ENCODE data around the gene ASTL.

The ASTL gene

DNA sequence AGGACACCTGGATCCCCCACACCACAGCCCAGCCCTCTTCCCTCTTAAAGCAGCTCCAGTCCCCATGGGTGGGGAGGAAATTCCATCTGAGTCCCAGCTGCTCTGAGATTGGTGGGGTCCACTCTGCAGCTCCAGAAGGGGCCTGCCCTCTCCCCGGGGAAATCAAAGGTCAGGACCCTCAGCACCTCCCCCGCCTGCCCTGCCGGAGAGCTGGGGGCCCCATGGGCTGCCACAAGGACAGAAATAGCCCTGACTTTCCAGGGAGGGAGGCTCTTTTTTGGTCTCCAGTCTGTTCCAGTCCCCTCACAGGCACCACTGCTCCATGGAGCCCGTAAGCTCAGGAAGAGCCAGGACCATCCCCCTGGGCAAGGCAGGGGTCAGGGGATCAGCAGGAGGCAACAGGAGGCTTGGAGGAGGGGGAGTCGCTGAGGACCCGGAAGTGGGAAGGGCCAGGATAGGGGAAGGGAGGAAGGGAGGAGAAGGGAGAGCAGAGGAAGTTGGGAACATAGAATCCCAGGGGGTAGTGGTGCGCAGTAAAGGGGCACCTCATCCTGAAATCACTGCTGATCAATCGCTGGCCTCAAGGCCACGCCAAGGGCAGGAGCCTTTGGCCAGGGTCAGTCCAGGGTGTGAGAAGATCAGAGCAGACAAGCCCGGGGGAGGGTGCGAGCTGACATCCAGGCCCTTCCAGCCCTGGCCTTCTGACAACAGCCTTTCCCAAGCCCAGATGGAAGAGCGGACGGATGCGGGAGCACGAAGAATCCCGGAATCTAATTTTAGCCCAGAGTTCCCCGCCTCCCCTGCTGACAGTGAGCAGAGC, 29.6 kb downstream of the ASTL start:
- no peak overlapping the region for H3K4me3 ChIP-seq (ENCODE audit: low read depth, low read length)
- H3K9me3 ChIP-seq (ENCODE audit: control insufficient read depth, insufficient read depth, low read length), result no peaks in the 10 kb centered on the region
- peaks cover 16% of the 10 kb centered on the region for H3K4me1 ChIP-seq (ENCODE audit: control insufficient read depth, insufficient read depth, low read length)
- H3K36me3 ChIP-seq (ENCODE audit: control insufficient read depth, insufficient read depth, low read length), result no peaks in the 10 kb centered on the region
- H3K27me3 ChIP-seq (ENCODE audit: control insufficient read depth, insufficient read depth, low read length), result no peaks in the 10 kb centered on the region
- no peak overlapping the region for H3K9ac ChIP-seq (ENCODE audit: low read depth, low read length)
- H3K27ac ChIP-seq (ENCODE audit: low read depth, low read length), result peak overlapping the region; percentile 14

GRCh38 chr2:96108151-96108540, 30.2 kb downstream of the ASTL start:
- Histone ChIP-seq H3K9ac (ENCODE audit: low read depth, low read length) (no peak overlapping the region), H3K4me3 (ENCODE audit: low read depth, low read length) (no peak overlapping the region), H3K4me1 (ENCODE audit: control insufficient read depth, insufficient read depth, low read length) (peaks cover 16% of the 10 kb centered on the region), H3K36me3 (ENCODE audit: control insufficient read depth, insufficient read depth, low read length) (no peaks in the 10 kb centered on the region), H3K27me3 (ENCODE audit: control insufficient read depth, insufficient read depth, low read length) (no peaks in the 10 kb centered on the region), H3K27ac (ENCODE audit: low read depth, low read length) (peak overlapping the region; percentile 14), H3K9me3 (ENCODE audit: control insufficient read depth, insufficient read depth, low read length) (no peaks in the 10 kb centered on the region)

DNA sequence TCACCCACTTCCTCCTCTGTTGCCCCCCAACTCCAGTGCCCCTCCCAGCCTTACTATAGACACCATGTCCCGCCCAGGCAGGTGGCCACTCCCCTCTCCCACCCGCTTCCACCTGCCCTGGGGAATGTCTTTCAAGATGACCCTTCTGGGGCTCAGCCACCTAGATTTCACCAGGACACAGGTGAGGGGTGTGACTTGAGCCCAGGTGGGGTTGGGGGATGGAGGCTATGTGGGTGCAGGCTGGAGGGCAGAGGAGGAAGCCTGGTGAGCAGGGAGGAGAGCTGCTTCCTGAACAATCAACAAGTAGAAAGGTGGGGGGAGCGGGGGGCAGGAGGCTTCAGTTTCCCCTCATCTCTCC, 30.6 kb downstream of the ASTL start:
- Histone ChIP-seq H3K27ac (ENCODE audit: low read depth, low read length) (no peak overlapping the region), H3K36me3 (ENCODE audit: control insufficient read depth, insufficient read depth, low read length) (no peaks in the 10 kb centered on the region), H3K4me1 (ENCODE audit: control insufficient read depth, insufficient read depth, low read length) (peaks cover 16% of the 10 kb centered on the region), H3K9ac (ENCODE audit: low read depth, low read length) (no peak overlapping the region), H3K27me3 (ENCODE audit: control insufficient read depth, insufficient read depth, low read length) (no peaks in the 10 kb centered on the region), H3K9me3 (ENCODE audit: control insufficient read depth, insufficient read depth, low read length) (no peaks in the 10 kb centered on the region), H3K4me3 (ENCODE audit: low read depth, low read length) (no peak overlapping the region)

DNA sequence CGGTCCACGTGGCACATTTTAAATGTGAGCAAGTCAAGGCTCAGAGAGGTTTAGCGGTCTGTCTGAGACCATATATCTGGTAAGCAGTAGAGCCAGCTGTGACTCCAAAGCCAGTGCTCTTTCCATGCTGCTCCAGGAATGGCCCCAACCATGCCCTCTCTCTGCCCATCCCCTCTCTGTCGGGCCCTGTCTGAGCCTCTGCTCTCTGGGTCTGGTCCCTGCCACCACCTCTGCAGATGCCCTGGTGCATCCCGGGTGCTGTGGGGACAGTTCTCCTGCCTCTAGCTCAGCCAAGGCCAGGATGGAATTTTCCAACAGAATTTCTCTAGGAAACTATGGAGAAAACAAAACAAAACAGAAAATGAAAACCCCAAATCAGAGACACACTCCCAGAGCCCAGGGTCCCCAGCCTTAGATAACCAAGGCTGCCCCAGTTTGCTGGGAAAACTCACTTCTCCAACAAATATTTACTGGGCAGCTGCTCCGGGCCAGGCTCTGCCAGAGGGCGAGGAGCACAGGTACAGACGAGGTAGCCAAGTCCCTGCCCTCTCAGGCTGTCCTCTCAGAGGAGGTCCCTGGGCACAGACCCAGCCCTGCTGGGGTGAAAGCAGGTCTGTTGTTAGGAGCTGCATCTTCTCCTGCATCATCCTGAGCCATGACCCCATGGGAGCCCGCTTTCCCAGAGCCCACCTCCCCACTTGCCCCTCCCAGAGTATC, 31.2 kb downstream of the ASTL start:
- no peak overlapping the region for H3K4me3 ChIP-seq (ENCODE audit: low read depth, low read length)
- no peaks in the 10 kb centered on the region for H3K9me3 ChIP-seq (ENCODE audit: control insufficient read depth, insufficient read depth, low read length)
- peaks cover 16% of the 10 kb centered on the region for H3K4me1 ChIP-seq (ENCODE audit: control insufficient read depth, insufficient read depth, low read length)
- no peak overlapping the region for H3K27ac ChIP-seq (ENCODE audit: low read depth, low read length)
- H3K9ac ChIP-seq (ENCODE audit: low read depth, low read length), result no peak overlapping the region
- no peaks in the 10 kb centered on the region for H3K27me3 ChIP-seq (ENCODE audit: control insufficient read depth, insufficient read depth, low read length)
- H3K36me3 ChIP-seq (ENCODE audit: control insufficient read depth, insufficient read depth, low read length), result no peaks in the 10 kb centered on the region

DNA sequence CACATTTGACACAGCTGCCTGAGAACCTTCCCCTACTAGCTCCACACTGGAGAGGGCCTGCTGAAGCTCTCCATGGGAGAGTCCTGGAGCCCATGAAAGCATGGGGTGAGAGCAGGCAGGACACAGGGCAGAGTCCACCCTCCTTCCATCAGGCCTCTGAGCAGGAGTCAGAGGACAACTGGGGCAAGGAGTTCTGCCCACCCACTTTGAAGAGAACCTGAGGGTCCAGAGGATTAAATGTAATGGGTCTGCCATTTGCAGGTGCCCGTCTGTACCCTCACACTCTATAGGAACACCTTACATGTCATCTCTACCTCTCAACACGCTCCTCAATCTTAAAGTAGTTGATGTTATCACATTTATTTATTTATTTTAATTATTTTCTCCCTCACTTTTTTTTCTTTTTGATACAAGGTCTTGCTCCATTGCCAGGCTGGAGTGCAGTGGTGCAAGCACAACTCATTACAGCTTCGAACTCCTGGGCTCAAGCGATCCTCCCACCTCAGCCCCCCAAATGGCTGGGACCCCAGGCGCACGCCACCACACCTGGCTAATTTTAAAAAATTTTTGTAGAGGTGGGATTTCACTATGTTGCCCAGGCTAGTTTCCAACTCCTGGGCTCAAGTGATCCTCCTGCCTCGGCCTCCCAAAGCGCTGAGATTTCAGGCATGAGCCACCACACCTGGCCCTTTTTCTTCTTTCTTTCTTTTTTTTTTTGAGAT, 32.1 kb downstream of the ASTL start:
- Histone ChIP-seq H3K9ac (ENCODE audit: low read depth, low read length) (no peak overlapping the region), H3K9me3 (ENCODE audit: control insufficient read depth, insufficient read depth, low read length) (no peaks in the 10 kb centered on the region), H3K4me1 (ENCODE audit: control insufficient read depth, insufficient read depth, low read length) (peaks cover 16% of the 10 kb centered on the region), H3K4me3 (ENCODE audit: low read depth, low read length) (no peak overlapping the region), H3K27ac (ENCODE audit: low read depth, low read length) (no peak overlapping the region), H3K27me3 (ENCODE audit: control insufficient read depth, insufficient read depth, low read length) (no peaks in the 10 kb centered on the region), H3K36me3 (ENCODE audit: control insufficient read depth, insufficient read depth, low read length) (no peaks in the 10 kb centered on the region)

DNA sequence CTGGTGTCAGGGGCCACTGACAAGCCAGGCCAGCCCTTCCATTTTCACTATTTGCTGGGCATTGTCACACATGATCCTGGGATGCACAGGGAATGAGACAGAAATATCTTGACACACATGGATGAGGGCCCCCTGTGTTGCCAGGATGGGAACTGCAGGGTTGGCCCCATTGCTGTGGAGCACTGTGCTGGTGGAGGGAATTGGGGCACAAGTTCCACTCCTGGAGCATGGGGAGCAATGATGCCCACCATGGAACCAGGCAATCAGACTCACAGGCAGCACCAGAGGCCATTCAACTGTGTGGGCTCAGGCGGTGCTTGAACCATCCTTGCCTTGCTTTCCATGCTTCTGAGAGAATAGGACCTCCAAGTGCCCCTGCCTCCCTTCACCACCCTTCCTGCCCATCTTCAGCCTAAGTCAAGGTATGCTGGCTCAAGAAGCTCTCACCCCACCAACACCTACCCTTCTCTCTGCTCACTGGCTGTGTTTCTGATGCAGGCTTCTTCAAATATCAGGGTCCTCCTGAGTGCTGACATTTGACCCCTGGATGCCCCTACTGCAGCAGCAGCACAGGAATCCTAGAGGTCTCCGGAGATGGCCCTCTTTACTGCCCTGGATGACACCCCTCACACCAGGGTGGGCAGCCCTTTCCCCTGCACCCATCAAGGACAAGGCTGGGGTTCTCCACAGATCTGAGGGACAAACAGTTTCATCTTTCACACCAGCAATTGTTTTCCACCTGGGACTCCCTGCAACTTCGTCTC, 33.0 kb downstream of the ASTL start:
- no peak overlapping the region for H3K27ac ChIP-seq (ENCODE audit: low read depth, low read length)
- peaks cover 16% of the 10 kb centered on the region for H3K4me1 ChIP-seq (ENCODE audit: control insufficient read depth, insufficient read depth, low read length)
- H3K9me3 ChIP-seq (ENCODE audit: control insufficient read depth, insufficient read depth, low read length), result no peaks in the 10 kb centered on the region
- no peaks in the 10 kb centered on the region for H3K27me3 ChIP-seq (ENCODE audit: control insufficient read depth, insufficient read depth, low read length)
- H3K36me3 ChIP-seq (ENCODE audit: control insufficient read depth, insufficient read depth, low read length), result no peaks in the 10 kb centered on the region
- no peak overlapping the region for H3K9ac ChIP-seq (ENCODE audit: low read depth, low read length)
- no peak overlapping the region for H3K4me3 ChIP-seq (ENCODE audit: low read depth, low read length)

- Histone ChIP-seq H3K27ac (ENCODE audit: low read depth, low read length) (no peak overlapping the region), H3K4me3 (ENCODE audit: low read depth, low read length) (no peak overlapping the region), H3K36me3 (ENCODE audit: control insufficient read depth, insufficient read depth, low read length) (no peaks in the 10 kb centered on the region), H3K9me3 (ENCODE audit: control insufficient read depth, insufficient read depth, low read length) (no peaks in the 10 kb centered on the region), H3K4me1 (ENCODE audit: control insufficient read depth, insufficient read depth, low read length) (peaks cover 16% of the 10 kb centered on the region), H3K27me3 (ENCODE audit: control insufficient read depth, insufficient read depth, low read length) (no peaks in the 10 kb centered on the region), H3K9ac (ENCODE audit: low read depth, low read length) (no peak overlapping the region)
These were observed 33.8 kb downstream of the ASTL start for GRCh38 chr2:96104487-96104861.

- no peaks in the 10 kb centered on the region for H3K36me3 ChIP-seq (ENCODE audit: control insufficient read depth, insufficient read depth, low read length)
- H3K27ac ChIP-seq (ENCODE audit: low read depth, low read length), result no peak overlapping the region
- no peaks in the 10 kb centered on the region for H3K27me3 ChIP-seq (ENCODE audit: control insufficient read depth, insufficient read depth, low read length)
- no peaks in the 10 kb centered on the region for H3K9me3 ChIP-seq (ENCODE audit: control insufficient read depth, insufficient read depth, low read length)
- H3K4me3 ChIP-seq (ENCODE audit: low read depth, low read length), result no peak overlapping the region
- H3K4me1 ChIP-seq (ENCODE audit: control insufficient read depth, insufficient read depth, low read length), result peaks cover 13% of the 10 kb centered on the region
- H3K9ac ChIP-seq (ENCODE audit: low read depth, low read length), result no peak overlapping the region
These were observed 34.4 kb downstream of the ASTL start for GRCh38 chr2:96103761-96104486.

- Histone ChIP-seq H3K4me3 (ENCODE audit: low read depth, low read length) (no peak overlapping the region), H3K9me3 (ENCODE audit: control insufficient read depth, insufficient read depth, low read length) (no peaks in the 10 kb centered on the region), H3K27ac (ENCODE audit: low read depth, low read length) (no peak overlapping the region), H3K4me1 (ENCODE audit: control insufficient read depth, insufficient read depth, low read length) (peaks cover 6% of the 10 kb centered on the region), H3K36me3 (ENCODE audit: control insufficient read depth, insufficient read depth, low read length) (no peaks in the 10 kb centered on the region), H3K9ac (ENCODE audit: low read depth, low read length) (no peak overlapping the region), H3K27me3 (ENCODE audit: control insufficient read depth, insufficient read depth, low read length) (no peaks in the 10 kb centered on the region)
These were observed 35.1 kb downstream of the ASTL start for GRCh38 chr2:96103187-96103601.

GRCh38 chr2:96102596-96103186, 35.6 kb downstream of the ASTL start:
- Histone ChIP-seq H3K27ac (ENCODE audit: low read depth, low read length) (no peak overlapping the region), H3K9ac (ENCODE audit: low read depth, low read length) (no peak overlapping the region), H3K9me3 (ENCODE audit: control insufficient read depth, insufficient read depth, low read length) (no peaks in the 10 kb centered on the region), H3K4me1 (ENCODE audit: control insufficient read depth, insufficient read depth, low read length) (peaks cover 3% of the 10 kb centered on the region; the same call in 1 of the 2 replicates), H3K36me3 (ENCODE audit: control insufficient read depth, insufficient read depth, low read length) (no peaks in the 10 kb centered on the region), H3K27me3 (ENCODE audit: control insufficient read depth, insufficient read depth, low read length) (no peaks in the 10 kb centered on the region), H3K4me3 (ENCODE audit: low read depth, low read length) (no peak overlapping the region)
